ENCODE data around the gene C1QL1.

- no peak for TF ChIP-seq POLR2A (IDR thresholded peaks at IDR 0.05)
- TF ChIP-seq, protein P1, sequence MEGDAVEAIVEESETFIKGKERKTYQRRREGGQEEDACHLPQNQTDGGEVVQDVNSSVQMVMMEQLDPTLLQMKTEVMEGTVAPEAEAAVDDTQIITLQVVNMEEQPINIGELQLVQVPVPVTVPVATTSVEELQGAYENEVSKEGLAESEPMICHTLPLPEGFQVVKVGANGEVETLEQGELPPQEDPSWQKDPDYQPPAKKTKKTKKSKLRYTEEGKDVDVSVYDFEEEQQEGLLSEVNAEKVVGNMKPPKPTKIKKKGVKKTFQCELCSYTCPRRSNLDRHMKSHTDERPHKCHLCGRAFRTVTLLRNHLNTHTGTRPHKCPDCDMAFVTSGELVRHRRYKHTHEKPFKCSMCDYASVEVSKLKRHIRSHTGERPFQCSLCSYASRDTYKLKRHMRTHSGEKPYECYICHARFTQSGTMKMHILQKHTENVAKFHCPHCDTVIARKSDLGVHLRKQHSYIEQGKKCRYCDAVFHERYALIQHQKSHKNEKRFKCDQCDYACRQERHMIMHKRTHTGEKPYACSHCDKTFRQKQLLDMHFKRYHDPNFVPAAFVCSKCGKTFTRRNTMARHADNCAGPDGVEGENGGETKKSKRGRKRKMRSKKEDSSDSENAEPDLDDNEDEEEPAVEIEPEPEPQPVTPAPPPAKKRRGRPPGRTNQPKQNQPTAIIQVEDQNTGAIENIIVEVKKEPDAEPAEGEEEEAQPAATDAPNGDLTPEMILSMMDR (IDR thresholded peaks at IDR 0.05) = no peak
Measured at GRCh38 chr17:44979426-44979995, 11.4 kb upstream of the C1QL1 start.

All from ovary (tissue), 3 donors.